MCF 10A (cell line): Measurements from ENCODE around the gene AFAP1L2. TPM values are rescaled to one million over a fixed set of nuclear protein-coding genes. Genes with fewer than 3 reads are reported as not detected.

Experiments
- BruUV-seq: library from RNA; stranded (reverse); fragments of 400-500 nt; replicated peaks from 2 replicates; lab custom pipeline; 2021; lab: Mats Ljungman, UMichigan
- CTCF ChIA-PET: fragments of 300-600 bp; sonication (Branson Sonifier 250); formaldehyde crosslinking; extraction: SDS; loops from one replicate; lab custom pipeline; 2021; ENCODE audit warnings: antibody characterized with exemption, inconsistent platforms; lab: Yijun Ruan, JAX
- POLR2A ChIA-PET: fragments of 300-600, 350-650 bp; sonication (Branson Sonifier 250); formaldehyde crosslinking; extraction: SDS; loops from one replicate; lab custom pipeline; 2020; ENCODE audit warnings: antibody characterized with exemption, inconsistent platforms; lab: Yijun Ruan, JAX
- DNase-seq: peaks from one replicate; pipeline ENCODE4 v3.0.0-alpha.2; 2018; ENCODE audit not compliant: unreplicated experiment
- H3K27ac Mint-ChIP-seq: one replicate; pipeline ENCODE4 v1.8.0; 2022; ENCODE audit warnings: mild to moderate bottlenecking, low read depth, mixed read lengths; ENCODE audit not compliant: unreplicated experiment
- H3K27me3 Mint-ChIP-seq: one replicate; pipeline ENCODE4 v1.8.0; 2022; ENCODE audit warnings: mixed read lengths; ENCODE audit not compliant: insufficient read depth, unreplicated experiment
- H3K36me3 Mint-ChIP-seq: one replicate; pipeline ENCODE4 v1.8.0; 2022; ENCODE audit warnings: mild to moderate bottlenecking, moderate library complexity, mixed read lengths; ENCODE audit not compliant: insufficient read depth, unreplicated experiment
- H3K4me1 Mint-ChIP-seq: one replicate; pipeline ENCODE4 v1.8.0; 2022; ENCODE audit warnings: mixed read lengths; ENCODE audit not compliant: insufficient read depth, unreplicated experiment
- H3K4me3 Mint-ChIP-seq: one replicate; pipeline ENCODE4 v1.8.0; 2022; ENCODE audit warnings: mild to moderate bottlenecking, moderate library complexity, mixed read lengths; ENCODE audit not compliant: unreplicated experiment
- H3K9me3 Mint-ChIP-seq: one replicate; pipeline ENCODE4 v1.8.0; 2022; ENCODE audit warnings: mixed read lengths; ENCODE audit not compliant: unreplicated experiment
- CTCF ChIP-seq: fragments of 200-600 bp; IDR thresholded peaks from one replicate; pipeline ENCODE4 v1.8.0; 2022; ENCODE audit warnings: antibody characterized with exemption, mild to moderate bottlenecking; ENCODE audit not compliant: unreplicated experiment
- intact Hi-C: fragments of 100-400 bp; cut with micrococcal nuclease; formaldehyde crosslinking; loops from 2 replicates; pipeline ENCODE4 v1.14.1; 2022
- total RNA-seq: library from RNA; stranded (reverse); gene quantifications from 2 replicates; pipeline ENCODE4 v1.2.3, GENCODE V29; 2022

Gene AFAP1L2
- total RNA-seq, 1 experiment from 2014 or later, result 5.8 TPM

GRCh38 chr10:114372179-114372578, 32.1 kb downstream of the AFAP1L2 start:
- no peaks in the 10 kb centered on the region for H3K9me3 Mint-ChIP-seq
- POLR2A ChIA-PET, result interaction anchor here (0.6 kb wide), 1 partner anchor 101 kb away, joined by 4 read pairs; no protein-coding TSS in a partner anchor
- H3K4me3 Mint-ChIP-seq, result no peak overlapping the region
- DNase-seq, result no peak
- intact Hi-C loops, result no loop called here
- H3K27me3 Mint-ChIP-seq, result no peaks in the 10 kb centered on the region
- H3K27ac Mint-ChIP-seq, result no peak overlapping the region
- CTCF ChIA-PET, result interaction anchor here (0.6 to 0.8 kb wide), 2 partner anchors 10 to 68 kb away, joined by 3 read pairs; no protein-coding TSS in a partner anchor
- BruUV-seq, result no TSS peak
- no peaks in the 10 kb centered on the region for H3K36me3 Mint-ChIP-seq
- TF ChIP-seq CTCF, result no peak
- peaks cover 7% of the 10 kb centered on the region for H3K4me1 Mint-ChIP-seq

GRCh38 chr10:114370966-114371365, 33.3 kb downstream of the AFAP1L2 start:
- peaks cover 7% of the 10 kb centered on the region for H3K4me1 Mint-ChIP-seq
- H3K27me3 Mint-ChIP-seq, result no peaks in the 10 kb centered on the region
- H3K27ac Mint-ChIP-seq, result no peak overlapping the region
- intact Hi-C loops, result no loop called here
- H3K36me3 Mint-ChIP-seq, result no peaks in the 10 kb centered on the region
- ChIA-PET CTCF (no interaction called here), POLR2A (no interaction called here)
- BruUV-seq, result no TSS peak
- H3K9me3 Mint-ChIP-seq, result no peaks in the 10 kb centered on the region
- no peak for TF ChIP-seq CTCF
- no peak overlapping the region for H3K4me3 Mint-ChIP-seq
- DNase-seq, result no peak

GRCh38 chr10:114370199-114370598, 34.1 kb downstream of the AFAP1L2 start:
- intact Hi-C loops, result no loop called here
- H3K27ac Mint-ChIP-seq, result no peak overlapping the region
- CTCF ChIA-PET, result no interaction called here

GRCh38 chr10:114368057-114368391, 36.3 kb downstream of the AFAP1L2 start:
- no peak for TF ChIP-seq CTCF
- ChIA-PET CTCF (interaction anchor here (0.7 kb wide), 1 partner anchor 411 kb away, joined by 3 read pairs; no protein-coding TSS in a partner anchor), POLR2A (no interaction called here)
- Mint-ChIP-seq H3K9me3 (no peaks in the 10 kb centered on the region), H3K4me1 (no peaks in the 10 kb centered on the region), H3K27ac (no peak overlapping the region), H3K4me3 (no peak overlapping the region), H3K27me3 (no peaks in the 10 kb centered on the region), H3K36me3 (no peaks in the 10 kb centered on the region)
- no peak for DNase-seq
- BruUV-seq, result no TSS peak
- intact Hi-C loops, result no loop called here

More at GRCh38 chr10:114370199-114370598, 34.1 kb downstream of the AFAP1L2 start:
- TF ChIP-seq CTCF, result no peak
- no peaks in the 10 kb centered on the region for H3K9me3 Mint-ChIP-seq
- H3K4me3 Mint-ChIP-seq, result no peak overlapping the region
- POLR2A ChIA-PET, result no interaction called here
- no peaks in the 10 kb centered on the region for H3K27me3 Mint-ChIP-seq
- DNase-seq, result no peak
- BruUV-seq, result no TSS peak
- H3K4me1 Mint-ChIP-seq, result peaks cover 1% of the 10 kb centered on the region
- no peaks in the 10 kb centered on the region for H3K36me3 Mint-ChIP-seq
